Duodenal mucosa (tissue), 2 donors: ENCODE measurements around the gene CRYBG3.

Source experiments
- H3K27ac ChIP-seq: one replicate; pipeline ENCODE4 v1.7.0; 2013; ENCODE audit warnings: low read depth, low read length
- H3K27me3 ChIP-seq, 2 donors: one replicate each; pipeline ENCODE4 v1.7.0; 2013; ENCODE audit warnings: low read length in 2 of 2, control low read depth in 1 of 2; ENCODE audit not compliant: insufficient read depth in 2 of 2, control insufficient read depth in 1 of 2
- H3K36me3 ChIP-seq, 2 donors: one replicate each; pipeline ENCODE4 v1.7.0; 2013; ENCODE audit warnings: low read length in 2 of 2, control low read depth in 1 of 2; ENCODE audit not compliant: insufficient read depth in 2 of 2, control insufficient read depth in 1 of 2
- H3K4me1 ChIP-seq, 2 donors: one replicate each; pipeline ENCODE4 v1.7.0; 2013; ENCODE audit warnings: low read length in 2 of 2, control low read depth in 1 of 2; ENCODE audit not compliant: insufficient read depth in 2 of 2, control insufficient read depth in 1 of 2
- H3K4me3 ChIP-seq, 2 donors: one replicate each; pipeline ENCODE4 v1.7.0; 2013; ENCODE audit warnings: low read length in 2 of 2, low read depth in 1 of 2
- H3K9ac ChIP-seq, 2 donors: one replicate each; pipeline ENCODE4 v1.7.0; 2013; ENCODE audit warnings: low read length in 2 of 2, low read depth in 1 of 2
- H3K9me3 ChIP-seq, 2 donors: one replicate each; pipeline ENCODE4 v1.7.0; 2013; ENCODE audit warnings: low read length in 2 of 2, control low read depth in 1 of 2; ENCODE audit not compliant: control insufficient read depth in 1 of 2

The CRYBG3 gene

GRCh38 chr3:97937205-97937604 is 115.4 kb downstream of the CRYBG3 start:
- H3K36me3 ChIP-seq: peaks cover 12 to 41% of the 10 kb centered on the region in 2 donors
- no peaks in the 10 kb centered on the region for H3K4me1 ChIP-seq
- no peaks in the 10 kb centered on the region for H3K27me3 ChIP-seq
- no peak overlapping the region for H3K27ac ChIP-seq
- no peak overlapping the region for H3K4me3 ChIP-seq
- no peaks in the 10 kb centered on the region for H3K9me3 ChIP-seq
- H3K9ac ChIP-seq: no peak overlapping the region

GRCh38 chr3:97938444-97938843 is 116.6 kb downstream of the CRYBG3 start:
- no peak overlapping the region for H3K4me3 ChIP-seq
- H3K27me3 ChIP-seq: no peaks in the 10 kb centered on the region
- H3K27ac ChIP-seq: no peak overlapping the region
- H3K36me3 ChIP-seq: peaks cover 24 to 43% of the 10 kb centered on the region in 2 donors
- no peaks in the 10 kb centered on the region for H3K9me3 ChIP-seq
- no peaks in the 10 kb centered on the region for H3K4me1 ChIP-seq
- H3K9ac ChIP-seq: no peak overlapping the region

GRCh38 chr3:97939401-97939800 is 117.6 kb downstream of the CRYBG3 start:
- Histone ChIP-seq H3K9ac (no peak overlapping the region), H3K4me3 (no peak overlapping the region), H3K36me3 (peaks cover 24 to 44% of the 10 kb centered on the region in 2 donors), H3K4me1 (no peaks in the 10 kb centered on the region), H3K27ac (no peak overlapping the region), H3K9me3 (no peaks in the 10 kb centered on the region), H3K27me3 (no peaks in the 10 kb centered on the region)

- no peak overlapping the region for H3K27ac ChIP-seq
- H3K9me3 ChIP-seq: no peaks in the 10 kb centered on the region
- H3K36me3 ChIP-seq: peaks cover 24 to 50% of the 10 kb centered on the region in 2 donors
- H3K4me3 ChIP-seq: no peak overlapping the region
- H3K9ac ChIP-seq: no peak overlapping the region
- no peaks in the 10 kb centered on the region for H3K27me3 ChIP-seq
- no peaks in the 10 kb centered on the region for H3K4me1 ChIP-seq
Measured at GRCh38 chr3:97940034-97940433, 118.2 kb downstream of the CRYBG3 start.

- peaks cover 28 to 54% of the 10 kb centered on the region in 2 donors for H3K36me3 ChIP-seq
- no peaks in the 10 kb centered on the region for H3K4me1 ChIP-seq
- H3K4me3 ChIP-seq: no peak overlapping the region
- H3K27ac ChIP-seq: no peak overlapping the region
- H3K9me3 ChIP-seq: no peaks in the 10 kb centered on the region
- no peaks in the 10 kb centered on the region for H3K27me3 ChIP-seq
- no peak overlapping the region for H3K9ac ChIP-seq
Measured at GRCh38 chr3:97942801-97943546, 121.2 kb downstream of the CRYBG3 start.

- Histone ChIP-seq H3K36me3 (peaks cover 42 to 73% of the 10 kb centered on the region in 2 donors), H3K4me1 (no peaks in the 10 kb centered on the region), H3K27ac (no peak overlapping the region), H3K27me3 (no peaks in the 10 kb centered on the region), H3K9ac (no peak overlapping the region), H3K4me3 (no peak overlapping the region), H3K9me3 (no peaks in the 10 kb centered on the region)
Measured at GRCh38 chr3:97948351-97949109, 126.7 kb downstream of the CRYBG3 start.

GRCh38 chr3:97949110-97949485 is 127.3 kb downstream of the CRYBG3 start:
- H3K9ac ChIP-seq: no peak overlapping the region
- H3K36me3 ChIP-seq: peaks cover 42 to 70% of the 10 kb centered on the region in 2 donors
- no peak overlapping the region for H3K27ac ChIP-seq
- no peaks in the 10 kb centered on the region for H3K9me3 ChIP-seq
- H3K4me3 ChIP-seq: no peak overlapping the region
- no peaks in the 10 kb centered on the region for H3K4me1 ChIP-seq
- no peaks in the 10 kb centered on the region for H3K27me3 ChIP-seq

- Histone ChIP-seq H3K4me1 (no peaks in the 10 kb centered on the region), H3K9me3 (no peaks in the 10 kb centered on the region), H3K9ac (no peak overlapping the region), H3K27ac (no peak overlapping the region), H3K27me3 (no peaks in the 10 kb centered on the region), H3K4me3 (no peak overlapping the region), H3K36me3 (peaks cover 46 to 71% of the 10 kb centered on the region in 2 donors)
Measured at GRCh38 chr3:97949743-97950142, 127.9 kb downstream of the CRYBG3 start.

- Histone ChIP-seq H3K9ac (no peak overlapping the region), H3K36me3 (peaks cover 50 to 69% of the 10 kb centered on the region in 2 donors), H3K4me3 (no peak overlapping the region), H3K4me1 (no peaks in the 10 kb centered on the region), H3K27me3 (no peaks in the 10 kb centered on the region), H3K27ac (no peak overlapping the region), H3K9me3 (no peaks in the 10 kb centered on the region)
Measured at GRCh38 chr3:97950360-97950759, 128.5 kb downstream of the CRYBG3 start.

- Histone ChIP-seq H3K4me1 (no peaks in the 10 kb centered on the region), H3K9me3 (no peaks in the 10 kb centered on the region), H3K9ac (no peak overlapping the region), H3K27me3 (no peaks in the 10 kb centered on the region), H3K36me3 (peaks cover 45 to 66% of the 10 kb centered on the region in 2 donors), H3K4me3 (no peak overlapping the region), H3K27ac (no peak overlapping the region)
Measured at GRCh38 chr3:97952280-97952679, 130.5 kb downstream of the CRYBG3 start.
